Stimulated activated CD4-positive, alpha-beta T cell treated with anti-CD3 and anti-CD28 coated beads, Interleukin-2, amount 100 ng/mL, for 48 hours (primary cell): Measurements from ENCODE around the gene ELAVL2.

Experiments used
- DNase-seq, 2 donors: peaks; one replicate each; pipeline ENCODE4 v3.0.0-alpha.2; 2020

Gene ELAVL2

DNA sequence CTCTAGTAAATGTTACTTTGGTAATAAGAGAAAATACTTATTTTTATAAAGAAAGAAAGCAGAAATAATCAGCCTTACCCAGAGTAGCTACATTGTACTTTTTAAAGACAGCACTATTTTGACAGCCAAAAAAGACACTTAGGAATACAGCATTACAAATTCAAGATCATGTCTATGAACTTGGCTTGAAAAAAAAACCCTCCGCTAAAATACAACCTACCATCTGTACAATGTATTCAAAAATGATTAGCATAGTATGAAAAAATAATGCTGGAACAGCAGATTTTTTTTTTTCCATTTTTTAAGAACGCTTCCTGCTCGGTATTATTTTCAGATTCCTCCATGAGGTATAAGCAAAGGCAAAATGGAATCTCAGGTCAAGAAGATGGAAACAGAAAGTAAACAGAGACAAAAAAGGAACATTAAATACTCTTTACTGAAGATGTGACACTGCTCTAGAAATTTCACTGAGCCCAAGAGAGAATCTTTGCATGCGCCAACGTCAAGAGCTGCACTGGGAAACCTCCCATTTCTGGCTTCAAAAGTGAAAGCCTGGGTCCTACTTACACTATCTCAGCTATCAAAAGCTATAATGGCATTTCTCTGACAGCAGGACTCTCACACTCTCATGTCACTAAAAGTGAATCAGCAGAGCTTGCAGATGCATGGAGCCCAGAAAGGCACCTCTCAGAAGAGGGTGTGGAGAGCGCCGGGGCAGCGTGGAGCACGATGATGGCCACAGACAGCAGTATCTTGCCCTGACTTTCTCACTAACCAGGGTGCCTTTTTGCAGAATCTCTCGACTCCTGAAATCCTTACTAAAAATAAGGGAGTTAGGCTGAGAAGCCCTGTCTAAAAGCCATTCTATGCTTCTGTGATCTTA, 167.4 kb downstream of the ELAVL2 start:
- no peak for DNase-seq

DNA sequence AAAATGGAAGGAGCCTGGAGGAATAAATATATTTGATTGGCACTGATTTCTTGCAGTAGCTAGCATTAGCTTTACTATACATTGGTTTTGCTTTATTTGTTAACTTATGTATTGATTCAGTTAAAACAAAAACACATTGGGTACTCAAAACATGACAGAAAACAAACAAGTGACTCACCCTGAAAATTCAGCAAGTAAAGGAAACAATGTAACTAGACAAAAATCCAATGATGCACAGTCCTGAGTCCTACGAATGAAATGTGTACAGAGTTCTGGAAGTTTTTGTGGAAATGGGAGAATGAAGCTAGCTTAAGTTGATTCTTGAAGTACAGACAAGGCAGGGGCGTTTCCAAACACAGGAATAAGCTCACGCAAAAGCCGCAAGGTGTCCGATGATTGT, 175.0 kb downstream of the ELAVL2 start:
- no peak for DNase-seq

DNA sequence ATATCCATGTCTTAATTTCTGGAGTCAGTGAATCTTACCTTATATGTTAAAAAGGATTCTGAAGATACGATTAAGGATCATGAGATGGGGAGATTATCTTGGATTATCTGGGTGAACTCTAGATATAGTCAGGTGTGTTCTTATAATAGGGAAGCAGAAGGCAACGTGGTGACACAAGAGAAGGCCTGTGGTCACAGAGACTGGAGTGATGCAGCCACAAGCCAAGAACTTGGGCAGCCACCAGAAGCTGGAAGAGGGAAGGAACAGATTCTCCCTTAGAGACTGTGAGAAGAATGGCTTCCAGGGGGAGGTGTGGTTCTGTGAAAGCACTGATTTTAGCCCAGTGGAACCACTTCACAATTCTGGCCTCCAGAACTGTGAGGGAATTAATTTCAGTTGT, 177.4 kb downstream of the ELAVL2 start:
- DNase-seq = no peak

DNA sequence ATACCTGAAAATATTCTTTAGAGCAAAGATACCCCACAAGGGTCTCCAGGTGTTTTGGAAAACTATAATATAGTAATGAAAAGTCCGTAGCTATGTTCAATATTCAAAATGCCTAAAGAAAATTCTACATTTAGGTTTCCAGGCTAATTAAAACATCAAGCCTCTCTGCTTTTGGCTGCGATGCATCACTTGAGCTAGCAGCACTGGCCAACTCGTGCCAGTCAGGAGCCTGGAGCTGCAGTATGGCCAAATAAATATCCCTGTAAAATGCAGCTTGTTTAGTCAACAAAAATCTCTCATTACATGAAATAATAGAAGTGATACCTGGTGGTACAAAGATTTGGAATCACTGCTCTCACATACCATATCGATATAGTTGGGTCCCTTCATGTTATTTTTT, 181.1 kb downstream of the ELAVL2 start:
- DNase-seq = no peak

DNA sequence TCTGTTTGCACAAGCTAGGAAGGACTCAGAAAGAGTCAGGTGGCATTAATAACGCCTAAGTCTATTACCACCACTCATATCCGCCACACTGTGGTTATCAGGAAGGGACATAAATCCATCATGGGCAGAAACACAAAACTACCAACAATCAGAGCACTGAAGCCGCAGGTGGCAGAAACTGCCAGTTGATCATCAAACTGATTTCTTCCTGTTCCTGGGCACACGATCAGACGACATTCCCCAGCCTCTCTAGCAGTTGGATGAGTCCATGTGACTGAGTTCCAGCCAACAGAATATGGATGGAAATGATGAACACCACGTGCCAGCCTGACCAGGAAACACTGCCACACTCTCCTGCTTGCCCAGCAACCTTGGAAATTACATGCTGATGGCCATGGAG, 181.7 kb downstream of the ELAVL2 start:
- DNase-seq = no peak

DNA sequence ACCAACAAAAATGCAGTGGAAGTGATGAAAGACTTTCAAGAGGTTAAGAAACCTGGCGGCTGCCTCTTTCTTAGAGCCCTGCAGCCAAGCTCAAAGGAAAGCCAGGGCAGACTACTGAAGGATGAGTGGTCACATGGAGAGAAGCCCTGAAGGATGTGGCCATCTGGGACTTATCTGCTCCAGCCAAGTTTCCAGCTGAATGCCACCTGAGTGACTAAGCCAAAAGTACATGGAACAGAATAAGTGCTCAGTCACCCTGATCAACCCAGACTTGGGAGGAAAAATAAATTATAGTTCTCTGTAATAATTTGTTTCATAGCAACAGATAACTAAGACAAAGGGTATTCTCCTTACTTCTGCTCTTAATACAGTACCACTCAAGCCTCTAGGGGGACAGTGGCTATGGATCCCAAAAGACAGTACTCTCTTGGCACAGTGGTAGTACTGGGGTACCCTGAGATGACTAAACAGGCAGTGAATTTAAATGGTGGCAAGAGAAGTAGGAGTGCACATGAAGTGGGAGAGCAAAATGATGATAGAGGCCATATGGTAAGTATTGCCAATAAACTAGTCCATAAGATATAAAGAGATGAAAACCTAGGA, 182.3 kb downstream of the ELAVL2 start:
- no peak for DNase-seq
